HCT116 (cell line): ENCODE data around the gene DBF4. TPM values are rescaled to one million over a fixed set of nuclear protein-coding genes. Genes with fewer than 3 reads are reported as not detected.
A peak's percentile ranks its signal among the peaks of the same experiment; 100 is the strongest.

Source experiments
- ATAC-seq: fragments of 200-7000 bp; cut with Tn5 transposase; 2 replicates; pipeline ENCODE4 v1.9.1; 2020; ENCODE audit warnings: mild to moderate bottlenecking, moderate library complexity
- BruUV-seq: library from RNA; stranded (reverse); fragments of 400-500 nt; replicated peaks from 2 replicates; lab custom pipeline; 2021; lab: Mats Ljungman, UMichigan
- CTCF ChIA-PET: fragments of 300-600 bp; sonication (Branson Sonifier 250); formaldehyde crosslinking; loops from one replicate; lab custom pipeline; 2021; ENCODE audit warnings: antibody characterized with exemption; lab: Charles Lee
- POLR2A ChIA-PET: fragments of 300-600, 350-600 bp; sonication (Branson Sonifier 250); formaldehyde crosslinking; loops from one replicate; lab custom pipeline; 2021; ENCODE audit warnings: antibody characterized with exemption; lab: Charles Lee
- RAD21 ChIA-PET, 2 experiments: fragments of 300-600 bp; sonication (Branson Sonifier 250); formaldehyde crosslinking; loops; one replicate each; lab custom pipeline; 2023; ENCODE audit warnings: low total read pairs in 2 of 2; ENCODE audit not compliant: uncharacterized antibody in 2 of 2, unreplicated experiment in 2 of 2, low non-redundant PET in 1 of 2; lab: Charles Lee
- DNase-seq: peaks from one replicate; pipeline ENCODE4 v3.0.0-alpha.2; 2010; ENCODE audit warnings: low read depth, low spot score
- H2AFZ ChIP-seq: fragments of 200-600 bp; shearing (Covaris generic), sonication (generic); 2 replicates; pipeline ENCODE4 v1.6.1; 2017; ENCODE audit warnings: low read depth, mixed run types, mixed read lengths, antibody characterized with exemption, low read length; ENCODE audit not compliant: poor library complexity, severe bottlenecking
- H3K27ac ChIP-seq: 2 replicates; pipeline ENCODE4 v1.5.1; 2012; ENCODE audit warnings: low read depth, low read length
- H3K27me3 ChIP-seq: fragments of 200-600 bp; sonication (generic); 2 replicates; pipeline ENCODE4 v1.6.1; 2016; ENCODE audit warnings: mixed run types, low read length, mixed read lengths; ENCODE audit not compliant: insufficient read depth
- H3K36me3 ChIP-seq, 2 experiments: fragments of 200-500 bp in 1 of 2; fragments of 200-600 bp in 1 of 2; sonication (Bioruptor generic) in 1 of 2; sonication (generic) in 1 of 2; 2 replicates each; pipeline versions ENCODE4 v1.5.1 to v1.6.1; 2014 to 2016; ENCODE audit warnings: low read length in 2 of 2, inconsistent platforms in 1 of 2, mixed read lengths in 1 of 2, mixed run types in 1 of 2; ENCODE audit not compliant: insufficient read depth in 2 of 2, control insufficient read depth in 1 of 2
- H3K4me1 ChIP-seq, 2 experiments: fragments of 200-600 bp in 1 of 2; sonication (generic) in 1 of 2; 2 replicates each; pipeline versions ENCODE4 v1.5.1 to v1.6.1; 2012 to 2017; ENCODE audit warnings: low read length in 2 of 2, inconsistent platforms in 1 of 2, mild to moderate bottlenecking in 1 of 2, mixed read lengths in 1 of 2, mixed run types in 1 of 2, moderate library complexity in 1 of 2; ENCODE audit not compliant: insufficient read depth in 2 of 2, control insufficient read depth in 1 of 2
- H3K4me2 ChIP-seq: fragments of 200-600 bp; sonication (generic); 2 replicates; pipeline ENCODE4 v1.6.1; 2017; ENCODE audit warnings: mixed run types, low read length, mixed read lengths
- H3K4me3 ChIP-seq, 2 experiments: fragments of 200-600 bp in 1 of 2; sonication (generic) in 1 of 2; replicated peaks in 1 of 2; 2 replicates each; pipeline ENCODE4 v1.5.1; 2011 to 2016; ENCODE audit warnings: low read length in 2 of 2, control low read depth in 1 of 2, low read depth in 1 of 2, mild to moderate bottlenecking in 1 of 2, mixed read lengths in 1 of 2, mixed run types in 1 of 2
- H3K79me2 ChIP-seq: fragments of 200-600 bp; sonication (generic); 2 replicates; pipeline ENCODE4 v1.6.1; 2017; ENCODE audit warnings: mild to moderate bottlenecking, mixed run types, low read length, moderate library complexity, mixed read lengths; ENCODE audit not compliant: insufficient read depth
- H3K9ac ChIP-seq: fragments of 200-600 bp; sonication (generic); 2 replicates; pipeline ENCODE4 v1.6.1; 2016; ENCODE audit warnings: low read length, mixed read lengths
- H3K9me2 ChIP-seq: fragments of 200-600 bp; sonication (generic), shearing (Covaris generic); 2 replicates; pipeline ENCODE4 v1.6.1; 2017; ENCODE audit warnings: mixed run types, mild to moderate bottlenecking, moderate library complexity; ENCODE audit not compliant: insufficient read depth
- H3K9me3 ChIP-seq, 2 experiments: fragments of 200-500 bp in 1 of 2; fragments of 200-600 bp in 1 of 2; sonication (Bioruptor generic) in 1 of 2; sonication (generic) in 1 of 2; 2 replicates each; pipeline ENCODE4 v1.6.1; 2014 to 2017; ENCODE audit warnings: low read length in 2 of 2, mixed read lengths in 2 of 2, inconsistent platforms in 1 of 2, low read depth in 1 of 2, mild to moderate bottlenecking in 1 of 2, mixed run types in 1 of 2, moderate library complexity in 1 of 2; ENCODE audit not compliant: control insufficient read depth in 1 of 2, insufficient read depth in 1 of 2
- H4K20me1 ChIP-seq: fragments of 200-600 bp; sonication (generic), shearing (Covaris generic); 2 replicates; pipeline ENCODE4 v1.6.1; 2017; ENCODE audit warnings: mixed run types, mild to moderate bottlenecking, moderate library complexity; ENCODE audit not compliant: insufficient read depth
- CEBPB ChIP-seq: IDR thresholded peaks from 2 replicates; pipeline ENCODE4 v1.6.1; 2012; ENCODE audit warnings: low read depth
- EZH2 ChIP-seq: fragments of 200-600 bp; sonication (generic); IDR thresholded peaks from 2 replicates; pipeline ENCODE4 v1.6.1; 2017; ENCODE audit warnings: antibody characterized with exemption, mixed run types
- JUND ChIP-seq: IDR thresholded peaks from 2 replicates; pipeline ENCODE4 v1.6.1; 2012
- POLR2A ChIP-seq: IDR thresholded peaks from 2 replicates; pipeline ENCODE4 v1.7.0; 2011; ENCODE audit warnings: borderline replicate concordance; ENCODE audit not compliant: insufficient read depth, insufficient read length; ENCODE audit errors: extremely low read depth
- SIN3A ChIP-seq: IDR thresholded peaks from 2 replicates; pipeline ENCODE4 v1.6.1; 2012; ENCODE audit warnings: low read depth
- SRF ChIP-seq: IDR thresholded peaks from 2 replicates; pipeline ENCODE4 v1.6.1; 2012; ENCODE audit warnings: low read depth
- TCF7L2 ChIP-seq: IDR thresholded peaks from 2 replicates; pipeline ENCODE4 v1.7.0; 2011; ENCODE audit warnings: borderline replicate concordance, inconsistent platforms; ENCODE audit not compliant: insufficient read depth, insufficient read length; ENCODE audit errors: extremely low read depth
- YY1 ChIP-seq: IDR thresholded peaks from 2 replicates; pipeline ENCODE4 v1.6.1; 2011; ENCODE audit warnings: low read length, low read depth, moderate library complexity, mild to moderate bottlenecking; ENCODE audit not compliant: insufficient replicate concordance; ENCODE audit errors: extremely low read depth
- ZNF274 ChIP-seq: fragments of 200-500 bp; sonication (Bioruptor generic); IDR thresholded peaks from 2 replicates; pipeline ENCODE4 v1.6.1; 2014; ENCODE audit warnings: mild to moderate bottlenecking, low read depth, low read length, inconsistent platforms
- intact Hi-C: fragments of 100-400 bp; cut with micrococcal nuclease; formaldehyde crosslinking; loops from 2 replicates; pipeline ENCODE4 v1.10.0; 2022
- total RNA-seq: library from RNA; stranded (reverse); gene quantifications from one replicate; pipeline ENCODE4 v1.2.1, GENCODE V29; 2021; ENCODE audit not compliant: unreplicated experiment
- TF ChIP-seq, protein P1 (sequence below), 3 experiments: fragments of 200-600 bp in 1 of 3; sonication (generic) in 1 of 3; IDR thresholded peaks in 2 of 3; conservative IDR thresholded peaks in 1 of 3; 2 replicates each; pipeline ENCODE4 v1.5.1; 2012 to 2017; ENCODE audit warnings: low read depth in 2 of 3, low read length in 2 of 3, antibody characterized with exemption in 1 of 3, borderline replicate concordance in 1 of 3, control low read depth in 1 of 3, mild to moderate bottlenecking in 1 of 3, mixed read lengths in 1 of 3, mixed run types in 1 of 3, moderate library complexity in 1 of 3; ENCODE audit not compliant: insufficient read depth in 1 of 3
- TF ChIP-seq, protein P2 (sequence below): IDR thresholded peaks from 2 replicates; pipeline ENCODE4 v1.6.1; 2012; ENCODE audit warnings: low read depth
- TF ChIP-seq, protein P3 (sequence below): IDR thresholded peaks from 2 replicates; pipeline ENCODE4 v1.6.1; 2012
- TF ChIP-seq, protein P4 (sequence below): IDR thresholded peaks from 2 replicates; pipeline ENCODE4 v1.6.1; 2011; ENCODE audit warnings: mild to moderate bottlenecking, low read length, moderate library complexity; ENCODE audit not compliant: insufficient replicate concordance; ENCODE audit errors: extremely low read depth

DBF4 gene
- total RNA-seq, 1 experiment from 2014 or later, result 62.2 TPM

DNA sequence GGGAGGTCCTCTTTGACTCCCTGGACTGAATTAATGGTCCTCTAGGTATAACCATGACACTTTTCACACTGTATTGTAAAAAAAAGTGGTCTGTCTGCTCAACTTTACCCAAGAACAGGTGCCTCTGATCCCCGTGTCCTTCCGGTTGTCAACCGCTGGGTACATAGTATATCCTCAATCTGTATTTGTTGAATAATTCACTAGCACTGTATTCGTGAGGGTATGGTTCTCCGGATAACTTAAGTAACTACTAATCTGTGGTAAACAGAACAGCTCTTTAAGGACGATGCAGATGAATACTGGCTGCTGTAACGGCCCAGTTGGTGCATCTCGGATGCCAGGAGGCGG is 57.3 kb downstream of the DBF4 start:
- POLR2A ChIA-PET, result interaction anchor here (0.8 to 1.8 kb wide), 3 partner anchors 8 to 13 kb away, joined by 3 to 7 read pairs (median 4); no protein-coding TSS in a partner anchor
- Histone ChIP-seq H3K36me3 (no peaks in the 10 kb centered on the region), H3K9me3 (no peaks in the 10 kb centered on the region), H3K9ac (peak overlapping the region; percentile 76), H3K4me3 (peak overlapping the region; percentile 79 to 81), H3K9me2 (no peaks in the 10 kb centered on the region), H3K79me2 (no peaks in the 10 kb centered on the region; the same call in 1 of the 2 replicates), H2AFZ (peak overlapping the region; percentile 100), H3K4me1 (peaks cover 3 to 12% of the 10 kb centered on the region in 2 experiments; a peak in 3 of 4 replicates), H3K4me2 (peak overlapping the region; percentile 90), H3K27me3 (no peaks in the 10 kb centered on the region), H3K27ac (no peak overlapping the region), H4K20me1 (no peaks in the 10 kb centered on the region)
- TF ChIP-seq SRF (no peak), EZH2 (no peak), ZNF274 (no peak), YY1 (no peak), SIN3A (no peak), TCF7L2 (no peak), CEBPB (no peak), JUND (no peak), POLR2A (no peak)
- TF ChIP-seq, protein P1, sequence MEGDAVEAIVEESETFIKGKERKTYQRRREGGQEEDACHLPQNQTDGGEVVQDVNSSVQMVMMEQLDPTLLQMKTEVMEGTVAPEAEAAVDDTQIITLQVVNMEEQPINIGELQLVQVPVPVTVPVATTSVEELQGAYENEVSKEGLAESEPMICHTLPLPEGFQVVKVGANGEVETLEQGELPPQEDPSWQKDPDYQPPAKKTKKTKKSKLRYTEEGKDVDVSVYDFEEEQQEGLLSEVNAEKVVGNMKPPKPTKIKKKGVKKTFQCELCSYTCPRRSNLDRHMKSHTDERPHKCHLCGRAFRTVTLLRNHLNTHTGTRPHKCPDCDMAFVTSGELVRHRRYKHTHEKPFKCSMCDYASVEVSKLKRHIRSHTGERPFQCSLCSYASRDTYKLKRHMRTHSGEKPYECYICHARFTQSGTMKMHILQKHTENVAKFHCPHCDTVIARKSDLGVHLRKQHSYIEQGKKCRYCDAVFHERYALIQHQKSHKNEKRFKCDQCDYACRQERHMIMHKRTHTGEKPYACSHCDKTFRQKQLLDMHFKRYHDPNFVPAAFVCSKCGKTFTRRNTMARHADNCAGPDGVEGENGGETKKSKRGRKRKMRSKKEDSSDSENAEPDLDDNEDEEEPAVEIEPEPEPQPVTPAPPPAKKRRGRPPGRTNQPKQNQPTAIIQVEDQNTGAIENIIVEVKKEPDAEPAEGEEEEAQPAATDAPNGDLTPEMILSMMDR (IDR thresholded peaks at IDR 0.05 in 2 of 3, conservative IDR thresholded peaks at IDR 0.05 in 1 of 3; ENCODE audit: borderline replicate concordance in 1 of 3, insufficient read depth in 1 of 3, low read depth in 2 of 3, low read length in 2 of 3), result no peak
- TF ChIP-seq, protein P2, sequence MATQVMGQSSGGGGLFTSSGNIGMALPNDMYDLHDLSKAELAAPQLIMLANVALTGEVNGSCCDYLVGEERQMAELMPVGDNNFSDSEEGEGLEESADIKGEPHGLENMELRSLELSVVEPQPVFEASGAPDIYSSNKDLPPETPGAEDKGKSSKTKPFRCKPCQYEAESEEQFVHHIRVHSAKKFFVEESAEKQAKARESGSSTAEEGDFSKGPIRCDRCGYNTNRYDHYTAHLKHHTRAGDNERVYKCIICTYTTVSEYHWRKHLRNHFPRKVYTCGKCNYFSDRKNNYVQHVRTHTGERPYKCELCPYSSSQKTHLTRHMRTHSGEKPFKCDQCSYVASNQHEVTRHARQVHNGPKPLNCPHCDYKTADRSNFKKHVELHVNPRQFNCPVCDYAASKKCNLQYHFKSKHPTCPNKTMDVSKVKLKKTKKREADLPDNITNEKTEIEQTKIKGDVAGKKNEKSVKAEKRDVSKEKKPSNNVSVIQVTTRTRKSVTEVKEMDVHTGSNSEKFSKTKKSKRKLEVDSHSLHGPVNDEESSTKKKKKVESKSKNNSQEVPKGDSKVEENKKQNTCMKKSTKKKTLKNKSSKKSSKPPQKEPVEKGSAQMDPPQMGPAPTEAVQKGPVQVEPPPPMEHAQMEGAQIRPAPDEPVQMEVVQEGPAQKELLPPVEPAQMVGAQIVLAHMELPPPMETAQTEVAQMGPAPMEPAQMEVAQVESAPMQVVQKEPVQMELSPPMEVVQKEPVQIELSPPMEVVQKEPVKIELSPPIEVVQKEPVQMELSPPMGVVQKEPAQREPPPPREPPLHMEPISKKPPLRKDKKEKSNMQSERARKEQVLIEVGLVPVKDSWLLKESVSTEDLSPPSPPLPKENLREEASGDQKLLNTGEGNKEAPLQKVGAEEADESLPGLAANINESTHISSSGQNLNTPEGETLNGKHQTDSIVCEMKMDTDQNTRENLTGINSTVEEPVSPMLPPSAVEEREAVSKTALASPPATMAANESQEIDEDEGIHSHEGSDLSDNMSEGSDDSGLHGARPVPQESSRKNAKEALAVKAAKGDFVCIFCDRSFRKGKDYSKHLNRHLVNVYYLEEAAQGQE, result no peak
- TF ChIP-seq, protein P3, sequence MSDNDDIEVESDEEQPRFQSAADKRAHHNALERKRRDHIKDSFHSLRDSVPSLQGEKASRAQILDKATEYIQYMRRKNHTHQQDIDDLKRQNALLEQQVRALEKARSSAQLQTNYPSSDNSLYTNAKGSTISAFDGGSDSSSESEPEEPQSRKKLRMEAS, result no peak
- TF ChIP-seq, protein P4, sequence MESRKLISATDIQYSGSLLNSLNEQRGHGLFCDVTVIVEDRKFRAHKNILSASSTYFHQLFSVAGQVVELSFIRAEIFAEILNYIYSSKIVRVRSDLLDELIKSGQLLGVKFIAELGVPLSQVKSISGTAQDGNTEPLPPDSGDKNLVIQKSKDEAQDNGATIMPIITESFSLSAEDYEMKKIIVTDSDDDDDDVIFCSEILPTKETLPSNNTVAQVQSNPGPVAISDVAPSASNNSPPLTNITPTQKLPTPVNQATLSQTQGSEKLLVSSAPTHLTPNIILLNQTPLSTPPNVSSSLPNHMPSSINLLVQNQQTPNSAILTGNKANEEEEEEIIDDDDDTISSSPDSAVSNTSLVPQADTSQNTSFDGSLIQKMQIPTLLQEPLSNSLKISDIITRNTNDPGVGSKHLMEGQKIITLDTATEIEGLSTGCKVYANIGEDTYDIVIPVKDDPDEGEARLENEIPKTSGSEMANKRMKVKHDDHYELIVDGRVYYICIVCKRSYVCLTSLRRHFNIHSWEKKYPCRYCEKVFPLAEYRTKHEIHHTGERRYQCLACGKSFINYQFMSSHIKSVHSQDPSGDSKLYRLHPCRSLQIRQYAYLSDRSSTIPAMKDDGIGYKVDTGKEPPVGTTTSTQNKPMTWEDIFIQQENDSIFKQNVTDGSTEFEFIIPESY, result no peak
- RAD21 ChIA-PET, result no interaction called here
- CTCF ChIA-PET, result interaction anchor here (1.0 to 1.2 kb wide), 2 partner anchors 428 to 785 kb away, joined by 3 to 4 read pairs; no protein-coding TSS in a partner anchor
- ATAC-seq, result no peak
- BruUV-seq, result no TSS peak
- DNase-seq, result no peak
- intact Hi-C loops, result no loop called here
